OCI-LY7 (cell line): ENCODE data around the gene USP21. TPM values are rescaled to one million over a fixed set of nuclear protein-coding genes. Genes with fewer than 3 reads are reported as not detected.
A peak's percentile ranks its signal among the peaks of the same experiment; 100 is the strongest.

Experiments used
- BruUV-seq: library from RNA; stranded (reverse); fragments of 400-500 nt; replicated peaks from 2 replicates; lab custom pipeline; 2021; lab: Mats Ljungman, UMichigan
- CTCF ChIA-PET: fragments of 300-600 bp; sonication (Branson Sonifier 250); formaldehyde crosslinking; loops from one replicate; lab custom pipeline; 2022; ENCODE audit warnings: antibody characterized with exemption; ENCODE audit not compliant: unreplicated experiment; lab: Charles Lee
- POLR2A ChIA-PET: fragments of 300-600 bp; sonication (Branson Sonifier 250); formaldehyde crosslinking; loops from one replicate; lab custom pipeline; 2022; ENCODE audit warnings: antibody characterized with exemption; lab: Charles Lee
- DNase-seq: peaks from one replicate; pipeline ENCODE4 v3.0.0-alpha.2; 2015; ENCODE audit warnings: low spot score
- H2AFZ ChIP-seq: fragments of 200-600 bp; sonication (generic), shearing (Covaris generic); 2 replicates; pipeline ENCODE4 v1.6.1; 2014; ENCODE audit warnings: mild to moderate bottlenecking, antibody characterized with exemption, low read length, moderate library complexity
- H3K27ac ChIP-seq: fragments of 200-600 bp; sonication (generic); 2 replicates; pipeline ENCODE4 v1.5.1; 2014; ENCODE audit warnings: mixed run types, low read depth, mild to moderate bottlenecking, moderate library complexity, low read length, inconsistent platforms; ENCODE audit not compliant: poor library complexity, severe bottlenecking
- H3K36me3 ChIP-seq: fragments of 200-600 bp; sonication (generic); 2 replicates; pipeline ENCODE4 v1.6.1; 2014; ENCODE audit warnings: mild to moderate bottlenecking, antibody characterized with exemption, low read length, moderate library complexity, mixed read lengths; ENCODE audit not compliant: insufficient read depth
- H3K4me1 ChIP-seq: fragments of 200-600 bp; sonication (generic); 2 replicates; pipeline ENCODE4 v1.5.1; 2014; ENCODE audit warnings: mild to moderate bottlenecking, low read length; ENCODE audit not compliant: insufficient read depth, poor library complexity, severe bottlenecking
- H3K4me2 ChIP-seq: fragments of 200-600 bp; sonication (generic); 2 replicates; pipeline ENCODE4 v1.6.1; 2014; ENCODE audit warnings: mild to moderate bottlenecking, low read length
- H3K4me3 ChIP-seq: fragments of 200-600 bp; sonication (generic); 2 replicates; pipeline ENCODE4 v1.5.1; 2014; ENCODE audit warnings: mild to moderate bottlenecking, low read depth, low read length; ENCODE audit not compliant: poor library complexity, severe bottlenecking
- H3K79me2 ChIP-seq: fragments of 200-600 bp; sonication (generic); 2 replicates; pipeline ENCODE4 v1.6.1; 2016; ENCODE audit warnings: low read depth, mild to moderate bottlenecking, low read length, moderate library complexity, mixed read lengths; ENCODE audit not compliant: insufficient read depth
- H3K9me2 ChIP-seq: fragments of 200-600 bp; sonication (generic); 2 replicates; pipeline ENCODE4 v1.6.1; 2016; ENCODE audit warnings: mild to moderate bottlenecking, low read length, mixed read lengths; ENCODE audit not compliant: insufficient read depth
- H3K9me3 ChIP-seq: fragments of 200-600 bp; sonication (generic); 2 replicates; pipeline ENCODE4 v1.6.1; 2014; ENCODE audit warnings: mild to moderate bottlenecking, mixed run types, low read length, mixed read lengths
- H4K20me1 ChIP-seq: fragments of 200-600 bp; sonication (generic); 2 replicates; pipeline ENCODE4 v1.6.1; 2014; ENCODE audit warnings: mild to moderate bottlenecking, antibody characterized with exemption, low read length, moderate library complexity, mixed read lengths; ENCODE audit not compliant: insufficient read depth
- CTCF ChIP-seq: fragments of 200-600 bp; sonication (generic); conservative IDR thresholded peaks from 2 replicates; pipeline ENCODE4 v1.5.1; 2014; ENCODE audit warnings: mild to moderate bottlenecking, antibody characterized with exemption, low read length, moderate library complexity, mixed read lengths
- EZH2phosphoT487 ChIP-seq: fragments of 200-600 bp; sonication (generic); IDR thresholded peaks from 2 replicates; pipeline ENCODE4 v1.6.1; 2018; ENCODE audit warnings: low read depth, borderline replicate concordance, mild to moderate bottlenecking, mixed run types, antibody characterized with exemption, low read length, moderate library complexity, mixed read lengths
- intact Hi-C: fragments of 100-400 bp; cut with micrococcal nuclease; formaldehyde crosslinking; loops from one replicate; pipeline ENCODE4 v1.10.0; 2022; ENCODE audit not compliant: unreplicated experiment
- total RNA-seq, 2 experiments: library from RNA; depleted of rRNA in 1 of 2; stranded (reverse); fragments of >200 nt in 1 of 2; shearing (Covaris generic) in 1 of 2; gene quantifications; 2 replicates each; pipeline ENCODE4 v1.2.3, GENCODE V29; 2014 to 2022

The USP21 gene
- total RNA-seq, 2 experiments from 2014 or later: 18.4 to 29.5 TPM

DNA sequence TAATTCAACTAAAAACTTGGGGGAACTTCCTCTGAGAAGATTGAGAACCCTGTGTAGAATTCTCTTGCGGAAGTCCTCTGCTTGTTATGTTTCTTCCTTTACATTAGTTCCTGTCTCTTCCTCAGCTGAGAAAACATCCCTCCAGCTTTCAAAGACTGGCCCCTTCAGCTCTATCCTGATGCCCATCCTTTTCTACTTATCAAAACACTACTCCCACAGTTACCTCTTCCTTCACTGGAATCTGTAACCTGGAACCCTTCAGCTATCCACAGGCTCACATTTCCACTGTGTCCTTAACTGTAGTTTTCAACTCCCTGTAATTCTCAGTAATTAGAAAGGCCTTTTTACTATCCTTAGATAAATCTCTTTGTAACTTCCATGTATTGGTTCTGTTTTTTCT, 20.9 kb upstream of the USP21 start:
- POLR2A ChIA-PET: interaction anchor here (0.9 to 1.2 kb wide), 5 partner anchors 8 to 91 kb away, joined by 3 to 5 read pairs (median 4); partner anchors contain the start of genes NIT1, PFDN2 and TOMM40L
- DNase-seq: no peak
- intact Hi-C loops: loop anchor here (2.0 kb wide), 1 partner anchor 142 kb away; no protein-coding TSS in a partner anchor

DNA sequence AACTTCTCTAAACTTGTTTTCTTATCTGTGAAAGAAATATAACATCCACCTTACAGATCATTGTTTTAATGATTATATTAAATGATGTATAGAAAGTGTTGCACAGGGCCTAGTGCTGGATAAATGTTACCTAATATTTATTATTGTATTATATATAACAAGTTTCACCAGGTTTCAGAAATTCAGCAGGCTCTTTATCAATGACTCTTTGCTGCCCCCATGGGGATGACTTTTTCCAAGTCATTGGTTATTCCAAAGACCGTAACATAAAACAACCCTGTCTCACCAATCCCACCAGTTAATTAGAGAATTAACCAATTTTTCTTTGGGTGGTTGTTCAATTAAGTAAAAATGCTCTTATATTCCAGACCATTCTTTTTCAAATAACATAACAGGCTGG, 19.5 kb upstream of the USP21 start:
- Histone ChIP-seq H2AFZ (no peak overlapping the region), H3K79me2 (no peaks in the 10 kb centered on the region), H3K9me2 (no peaks in the 10 kb centered on the region), H3K4me2 (no peak overlapping the region), H3K27ac (no peak overlapping the region), H3K4me1 (peaks cover 14% of the 10 kb centered on the region), H3K36me3 (no peaks in the 10 kb centered on the region; the same call in 1 of the 2 replicates), H3K9me3 (no peaks in the 10 kb centered on the region), H4K20me1 (no peaks in the 10 kb centered on the region), H3K4me3 (no peak overlapping the region)
- peak; percentile 85 for TF ChIP-seq CTCF
- TF ChIP-seq EZH2phosphoT487: no peak
- CTCF ChIA-PET: no interaction called here
- DNase-seq: peak; percentile 52
- POLR2A ChIA-PET: no interaction called here
- intact Hi-C loops: loop anchor here (2.0 kb wide), 1 partner anchor 143 kb away; no protein-coding TSS in a partner anchor
- BruUV-seq: no TSS peak

More for the DNA sequence above, 20.9 kb upstream of the USP21 start:
- Histone ChIP-seq H3K27ac (no peak overlapping the region), H3K4me1 (peaks cover 18% of the 10 kb centered on the region), H3K9me2 (no peaks in the 10 kb centered on the region), H3K9me3 (no peaks in the 10 kb centered on the region), H3K36me3 (no peaks in the 10 kb centered on the region; the same call in 1 of the 2 replicates), H2AFZ (no peak overlapping the region), H3K4me2 (no peak overlapping the region), H4K20me1 (no peaks in the 10 kb centered on the region), H3K4me3 (no peak overlapping the region), H3K79me2 (peaks cover 6% of the 10 kb centered on the region; the same call in 1 of the 2 replicates)
- BruUV-seq: no TSS peak
- CTCF ChIA-PET: interaction anchor here (1.0 to 1.9 kb wide), 2 partner anchors 27 to 141 kb away, joined by 3 to 5 read pairs; partner anchors contain the start of gene PPOX
- no peak for TF ChIP-seq CTCF

- no peak overlapping the region for H3K4me3 ChIP-seq
- POLR2A ChIA-PET: interaction anchor here (0.6 to 0.7 kb wide), 3 partner anchors 42 to 618 kb away, joined by 3 to 5 read pairs (median 3); no protein-coding TSS in a partner anchor
- TF ChIP-seq CTCF (no peak), EZH2phosphoT487 (no peak)
Measured at GRCh38 chr1:161140755-161141400, 18.4 kb upstream of the USP21 start.

More at GRCh38 chr1:161140755-161141400, 18.4 kb upstream of the USP21 start:
- Histone ChIP-seq H3K36me3 (no peaks in the 10 kb centered on the region; the same call in 1 of the 2 replicates), H3K4me2 (no peak overlapping the region), H2AFZ (no peak overlapping the region), H3K9me2 (no peaks in the 10 kb centered on the region), H3K4me1 (peaks cover 14% of the 10 kb centered on the region), H3K9me3 (no peaks in the 10 kb centered on the region), H4K20me1 (no peaks in the 10 kb centered on the region), H3K27ac (no peak overlapping the region), H3K79me2 (no peaks in the 10 kb centered on the region)
- BruUV-seq: no TSS peak
- intact Hi-C loops: no loop called here
- CTCF ChIA-PET: no interaction called here
- no peak for DNase-seq
